Measurements from ENCODE around the gene PRR22.

The PRR22 gene

GRCh38 chr19:5806133-5806489 is 21.6 kb upstream of the PRR22 start:
- H3K4me3 ChIP-seq (ENCODE audit: low read depth, low read length): no peak overlapping the region
- in situ Hi-C loops (cut with HindIII; ENCODE audit: low sequenced_read_pairs): no loop called here
- no peak for DNase-seq (ENCODE audit: low read depth, low spot score)
- no peak for TF ChIP-seq CTCF (IDR thresholded peaks at IDR 0.05; ENCODE audit: low read depth, low read length)

GRCh38 chr19:5805462-5806132 is 21.1 kb upstream of the PRR22 start:
- peak; percentile 26 for DNase-seq (ENCODE audit: low read depth, low spot score)
- no peak overlapping the region for H3K4me3 ChIP-seq (ENCODE audit: low read depth, low read length)

GRCh38 chr19:5804516-5805461 is 20.2 kb upstream of the PRR22 start, which contains the start of gene NRTN:
NRTN (plus strand) TSS chr19:5805067; CDS start chr19:5824166, 19,099 bp downstream.
- TF ChIP-seq CTCF (IDR thresholded peaks at IDR 0.05; ENCODE audit: low read depth, low read length): no peak
- in situ Hi-C loops (cut with HindIII; ENCODE audit: low sequenced_read_pairs): no loop called here
- DNase-seq (ENCODE audit: low read depth, low spot score): no peak
- H3K4me3 ChIP-seq (ENCODE audit: low read depth, low read length): no peak within 1 kb of the TSS

More at GRCh38 chr19:5805462-5806132, 21.1 kb upstream of the PRR22 start:
- peak; percentile 79 for TF ChIP-seq CTCF (IDR thresholded peaks at IDR 0.05; ENCODE audit: low read depth, low read length)
- in situ Hi-C loops (cut with HindIII; ENCODE audit: low sequenced_read_pairs): no loop called here

GRCh38 chr19:5803752-5804515 is 19.4 kb upstream of the PRR22 start:
- TF ChIP-seq CTCF (IDR thresholded peaks at IDR 0.05; ENCODE audit: low read depth, low read length): peak; percentile 95
- in situ Hi-C loops (cut with HindIII; ENCODE audit: low sequenced_read_pairs): no loop called here
- peak overlapping the region; percentile 10 for H3K4me3 ChIP-seq (ENCODE audit: low read depth, low read length)
- DNase-seq (ENCODE audit: low read depth, low spot score): peak; percentile 78

- no peak for DNase-seq (ENCODE audit: low read depth, low spot score)
- in situ Hi-C loops (cut with HindIII; ENCODE audit: low sequenced_read_pairs): no loop called here
- TF ChIP-seq CTCF (IDR thresholded peaks at IDR 0.05; ENCODE audit: low read depth, low read length): no peak
- peak overlapping the region; percentile 10 for H3K4me3 ChIP-seq (ENCODE audit: low read depth, low read length)
Observed at GRCh38 chr19:5803441-5803751, 18.9 kb upstream of the PRR22 start.

Measured in astrocyte of the spinal cord (primary cell).